Choroid plexus epithelial cell (primary cell): ENCODE data around the gene VPS35L.

Source experiments
- DNase-seq: peaks from one replicate; pipeline ENCODE4 v3.0.0-alpha.2; 2010; ENCODE audit warnings: low read depth
- H3K4me3 ChIP-seq: 2 replicates; pipeline ENCODE4 v1.5.1; 2011; ENCODE audit warnings: low read depth, mild to moderate bottlenecking, control low read depth, low read length, moderate library complexity
- CTCF ChIP-seq: conservative IDR thresholded peaks from 2 replicates; pipeline ENCODE4 v1.5.1; 2011; ENCODE audit warnings: low read depth, mild to moderate bottlenecking, control low read depth, inconsistent platforms, low read length, moderate library complexity

VPS35L gene

GRCh38 chr16:19517424-19518089 lies 37.9 kb upstream of the VPS35L start:
- H3K4me3 ChIP-seq: no peak overlapping the region
- TF ChIP-seq CTCF: no peak
- DNase-seq: peak; percentile 64

- no peak for TF ChIP-seq CTCF
- DNase-seq: no peak
- no peak overlapping the region for H3K4me3 ChIP-seq
Observed at GRCh38 chr16:19518388-19518787, 37.1 kb upstream of the VPS35L start.

- H3K4me3 ChIP-seq: peak overlapping the region; percentile 76
- no peak for DNase-seq
- TF ChIP-seq CTCF: no peak
Observed at GRCh38 chr16:19520861-19521331, 34.6 kb upstream of the VPS35L start.

GRCh38 chr16:19521471-19522396 lies 33.8 kb upstream of the VPS35L start, which contains the start of gene GDE1:
TSS of gene GDE1 (minus strand) at chr16:19522098. CDS start at chr16:19521964, 134 bp downstream.
- peak within 1 kb of the TSS; percentile 76 for H3K4me3 ChIP-seq
- TF ChIP-seq CTCF: peak; percentile 48
- DNase-seq: peak; percentile 90

GRCh38 chr16:19522397-19522732 lies 33.1 kb upstream of the VPS35L start:
- no peak overlapping the region for H3K4me3 ChIP-seq
- TF ChIP-seq CTCF: no peak
- DNase-seq: no peak

GRCh38 chr16:19522760-19523159 lies 32.7 kb upstream of the VPS35L start:
- TF ChIP-seq CTCF: no peak
- H3K4me3 ChIP-seq: no peak overlapping the region

More at GRCh38 chr16:19522760-19523159, 32.7 kb upstream of the VPS35L start:
- DNase-seq: no peak
